ENCODE results near the gene HES1.

HES1 gene

DNA sequence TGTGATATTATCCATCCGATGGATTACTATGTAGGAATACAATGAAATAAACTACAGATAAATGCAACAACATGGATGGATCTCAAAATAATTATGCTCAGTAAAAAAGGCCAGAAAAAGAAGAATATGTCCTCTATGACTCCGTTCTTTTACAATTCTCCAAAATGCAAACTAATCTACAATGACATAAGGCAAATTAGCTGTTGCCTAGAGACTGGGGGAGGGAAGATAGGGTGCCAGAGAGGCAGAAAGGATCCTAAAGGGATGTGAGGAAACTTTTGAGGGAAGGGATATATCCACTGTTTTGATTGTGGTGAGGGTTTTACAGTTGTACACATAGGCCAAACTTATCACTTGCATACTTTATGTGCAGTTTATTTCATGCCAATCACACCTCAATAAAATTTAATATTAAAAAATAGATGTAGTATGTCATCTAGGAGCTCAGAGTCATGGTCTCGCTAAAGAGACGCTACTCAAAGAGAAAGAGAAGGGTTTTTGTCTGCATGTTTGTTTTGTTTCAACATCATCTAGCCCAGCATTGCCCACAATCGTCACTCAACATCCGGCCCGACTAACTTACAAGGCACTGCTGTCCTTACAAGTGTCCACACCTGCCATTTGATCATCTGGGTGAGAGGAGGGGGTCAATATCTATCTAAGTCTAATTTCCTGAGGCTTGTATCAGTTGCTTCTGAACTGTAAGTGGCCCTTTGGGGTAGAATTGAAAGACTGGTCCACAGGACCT lies 29.5 kb downstream of the HES1 start:
- DNase-seq (ENCODE audit: low read depth in 1 of 2, low spot score in 1 of 2) = no peak

DNA sequence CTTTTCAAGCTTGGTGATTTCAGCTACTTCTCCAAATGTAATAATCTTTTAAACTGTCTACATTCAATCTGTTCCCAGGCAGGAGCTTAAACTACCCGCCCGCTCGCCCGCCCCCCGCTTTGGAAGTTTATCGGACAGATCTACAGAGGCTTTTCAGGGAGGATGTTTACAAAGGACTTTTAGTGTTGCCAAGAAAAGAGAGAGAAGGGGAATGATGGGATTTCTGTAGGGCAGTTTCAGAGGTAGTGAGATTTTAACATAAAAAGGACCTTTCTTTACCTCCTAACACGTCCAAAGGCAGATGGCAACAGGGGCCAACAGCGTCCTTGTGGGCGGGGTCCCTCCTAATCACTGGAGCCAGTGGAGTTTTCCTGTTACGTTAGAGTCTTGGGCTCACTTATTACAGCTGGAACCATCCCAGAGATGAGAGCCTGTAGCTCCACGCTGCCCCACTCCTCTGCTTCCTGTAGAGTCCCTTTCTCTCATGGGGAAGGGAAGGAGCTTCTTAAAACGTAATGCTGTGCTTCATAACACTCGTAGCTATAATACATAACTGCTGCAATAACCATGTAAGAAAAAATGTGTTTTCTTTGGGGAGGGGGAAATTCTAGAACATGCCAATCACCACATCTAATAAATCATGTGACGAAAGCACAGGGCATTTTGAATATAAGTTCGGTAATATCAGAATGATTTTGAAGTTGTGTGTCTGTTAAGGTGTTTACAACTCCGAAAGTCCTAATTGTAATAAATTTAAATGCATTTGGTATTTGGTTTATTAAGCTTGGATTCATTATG lies 30.9 kb downstream of the HES1 start:
- no peak for DNase-seq (ENCODE audit: low read depth in 1 of 2, low spot score in 1 of 2)

DNA sequence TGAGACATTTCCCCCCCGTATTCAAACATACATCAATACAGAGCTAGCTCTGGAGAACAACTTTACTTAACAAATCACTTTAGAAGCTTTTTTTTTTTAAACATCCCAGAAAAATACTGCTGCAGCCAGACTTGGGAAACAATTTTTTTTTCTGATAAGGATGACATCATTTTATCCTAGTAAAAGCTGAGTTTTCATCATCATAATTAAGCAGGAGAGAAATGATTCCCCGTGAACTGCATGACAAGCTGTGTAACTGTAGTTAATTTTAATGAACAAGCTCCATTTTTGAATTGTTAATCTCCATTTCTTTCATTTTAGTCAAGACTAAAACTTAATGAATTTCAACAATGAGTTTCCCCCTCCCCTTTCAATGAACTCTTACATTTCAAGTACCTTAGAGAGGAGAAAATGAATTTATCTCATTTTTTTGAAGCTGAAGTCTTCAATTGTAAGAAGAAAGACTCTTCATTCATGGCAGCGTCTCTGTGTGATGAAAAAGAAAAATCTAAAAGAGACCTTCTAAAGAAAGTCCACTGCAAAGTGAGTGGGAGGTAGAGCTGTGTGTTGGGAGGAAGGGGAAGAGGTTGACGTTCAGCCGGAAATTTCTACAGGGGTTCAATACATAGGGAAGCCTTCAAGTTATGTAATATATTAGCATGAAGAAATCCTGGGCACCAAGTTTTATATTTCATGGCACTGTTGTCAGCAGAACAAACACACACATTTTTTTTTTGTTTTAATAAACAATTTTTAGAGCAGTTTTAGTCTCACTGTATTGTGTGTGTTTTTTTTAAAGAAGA lies 31.7 kb downstream of the HES1 start:
- DNase-seq (ENCODE audit: low read depth in 1 of 2, low spot score in 1 of 2) = no peak

DNA sequence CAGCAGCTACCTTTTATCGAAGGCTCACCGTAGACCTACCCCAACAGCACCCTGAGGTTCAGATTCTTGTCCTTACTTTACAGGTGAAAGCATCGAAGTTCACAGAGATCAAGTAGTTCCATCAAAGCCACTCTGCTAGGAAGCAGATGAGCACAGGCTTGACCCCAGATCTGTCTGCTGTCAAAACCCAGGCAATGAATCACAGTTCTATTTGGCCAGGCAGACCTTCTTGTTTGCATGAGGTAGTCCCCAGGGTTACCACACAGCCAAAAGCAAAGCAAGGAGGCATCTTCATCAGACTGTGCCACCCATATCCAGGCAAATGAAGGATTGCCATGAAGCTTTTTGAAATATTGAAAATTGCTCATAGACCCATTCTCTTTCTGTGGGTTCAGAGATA lies 33.0 kb downstream of the HES1 start:
- no peak for DNase-seq (ENCODE audit: low read depth in 1 of 2, low spot score in 1 of 2)

DNA sequence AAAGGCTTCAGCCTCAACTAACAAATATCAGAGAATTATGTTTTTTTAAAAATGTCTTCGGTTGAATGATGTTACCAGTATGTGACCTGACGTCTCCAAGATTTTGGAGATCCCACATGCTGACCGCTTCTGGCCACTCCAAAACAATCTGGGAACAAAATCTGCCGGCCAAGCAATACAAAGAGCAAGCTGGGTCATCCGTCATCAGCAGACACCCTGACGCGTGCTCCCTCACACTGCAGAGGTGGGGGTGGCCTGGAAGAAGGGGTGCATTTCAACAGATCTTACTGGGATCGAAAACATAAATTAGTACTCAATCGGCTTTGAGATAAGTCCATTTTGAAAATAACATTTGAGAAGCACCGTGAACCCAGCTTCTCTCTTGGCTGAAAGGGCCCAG lies 33.6 kb downstream of the HES1 start:
- DNase-seq (ENCODE audit: low read depth in 1 of 2, low spot score in 1 of 2) = no peak

DNA sequence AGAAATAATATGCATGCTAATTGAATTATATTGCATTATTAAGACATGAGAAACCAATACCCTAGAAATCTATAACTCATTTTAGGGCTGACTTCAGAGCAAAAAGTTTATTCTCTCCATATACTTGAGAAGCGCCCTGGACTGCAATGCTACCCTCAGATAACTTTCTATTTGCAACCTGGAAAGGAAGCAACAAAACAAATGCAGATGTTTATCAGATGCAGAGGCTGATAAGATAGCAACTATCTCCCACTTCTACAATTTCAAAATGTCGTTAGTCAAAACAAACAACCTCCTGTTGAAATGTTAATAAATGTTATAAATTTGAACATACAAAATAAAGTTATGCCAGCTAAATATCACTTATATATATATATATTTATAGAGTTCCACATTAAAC lies 34.8 kb downstream of the HES1 start:
- DNase-seq (ENCODE audit: low read depth in 1 of 2, low spot score in 1 of 2) = no peak

DNA sequence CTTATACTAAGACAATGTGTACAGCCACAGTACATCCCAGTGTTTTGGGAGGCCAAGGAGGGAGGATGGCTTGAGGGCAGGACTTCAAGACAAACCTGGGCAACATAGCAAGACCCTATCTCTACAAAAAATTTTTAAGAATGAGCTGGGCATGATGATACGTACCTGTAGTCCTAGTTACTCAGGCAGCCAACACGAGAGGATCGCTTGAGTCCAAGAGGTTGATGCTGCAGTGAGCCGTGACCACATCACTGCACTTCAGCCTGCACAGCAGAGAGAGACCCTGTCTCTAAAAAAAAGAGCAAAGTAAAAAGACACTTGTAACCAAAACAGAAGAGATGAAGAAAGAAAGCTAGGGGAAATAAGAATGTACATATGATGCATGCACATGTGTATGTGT lies 38.5 kb downstream of the HES1 start:
- no peak for DNase-seq (ENCODE audit: low read depth in 1 of 2, low spot score in 1 of 2)

DNA sequence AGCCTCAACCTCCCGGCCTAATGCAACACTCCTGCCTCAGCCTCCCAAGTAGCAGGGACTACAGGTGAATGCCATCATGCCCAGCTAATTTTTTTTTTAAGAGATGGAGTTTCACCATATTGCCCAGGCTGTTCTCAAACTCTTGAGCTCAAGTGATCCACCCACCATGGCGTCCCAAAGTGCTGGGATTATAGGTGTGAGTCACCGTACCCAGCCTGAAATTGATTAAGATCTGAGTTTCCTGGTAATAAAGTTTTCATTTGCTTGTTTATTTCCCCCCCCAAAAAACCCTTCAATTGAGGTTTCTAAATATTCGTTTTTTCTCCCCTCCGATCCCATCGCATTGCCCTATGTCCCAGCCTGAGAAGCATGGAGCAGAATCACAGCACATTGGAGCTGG lies 39.0 kb downstream of the HES1 start:
- DNase-seq (ENCODE audit: low read depth in 1 of 2, low spot score in 1 of 2) = no peak

DNA sequence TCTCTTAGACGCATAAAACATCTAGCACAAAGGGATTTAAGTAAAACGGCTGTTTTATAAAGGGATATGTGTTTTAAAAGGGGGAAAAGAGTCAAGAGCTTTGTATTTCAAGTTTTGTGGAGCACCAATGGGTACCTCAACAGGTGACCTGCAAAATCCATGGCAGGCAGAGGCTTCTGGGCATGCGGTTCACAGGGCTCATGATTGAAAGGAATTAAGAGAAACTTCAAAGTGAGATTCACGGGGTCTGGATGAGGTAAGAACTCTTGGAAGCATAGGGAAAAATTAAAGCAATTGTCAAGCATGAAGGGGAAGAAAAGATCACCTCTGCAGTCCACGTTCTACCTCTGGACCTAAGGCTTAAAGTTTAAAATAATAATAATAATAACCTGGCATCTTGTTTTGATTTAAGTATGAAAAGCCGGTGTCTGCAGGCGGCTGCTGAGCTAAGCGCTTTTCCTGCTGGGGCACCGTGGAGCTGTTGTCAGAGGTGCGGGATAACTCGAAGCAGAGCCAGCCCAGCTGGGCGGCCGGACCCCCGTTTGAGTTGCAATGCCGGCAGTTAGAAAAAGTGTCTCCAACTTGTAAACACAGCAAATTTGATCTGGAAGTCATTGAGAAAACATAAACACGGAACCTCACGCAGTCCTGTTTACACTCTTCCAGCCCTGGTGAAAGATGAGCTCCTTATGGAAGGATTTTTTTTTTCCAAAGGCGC lies 40.5 kb downstream of the HES1 start:
- DNase-seq (ENCODE audit: low read depth in 1 of 2, low spot score in 1 of 2) = no peak

DNA sequence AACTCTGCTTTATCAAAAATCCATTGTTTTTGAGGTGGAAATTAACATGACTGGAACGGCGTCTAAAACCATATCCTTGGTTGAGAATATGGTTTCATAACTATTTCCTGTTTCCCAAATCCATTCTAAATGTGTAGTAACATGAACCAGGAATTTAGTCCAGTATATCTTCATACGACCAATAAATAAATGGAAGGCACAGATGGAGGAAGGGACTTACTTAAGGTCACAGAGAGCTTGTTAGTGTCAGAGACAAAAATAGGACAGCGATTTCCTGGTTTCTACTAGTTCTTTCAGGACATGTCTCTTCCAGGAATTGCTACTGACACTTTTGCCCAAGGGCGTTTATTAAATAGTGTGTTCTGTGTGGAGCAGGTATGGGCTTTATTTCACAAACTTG lies 41.2 kb downstream of the HES1 start:
- no peak for DNase-seq (ENCODE audit: low read depth in 1 of 2, low spot score in 1 of 2)

DNA sequence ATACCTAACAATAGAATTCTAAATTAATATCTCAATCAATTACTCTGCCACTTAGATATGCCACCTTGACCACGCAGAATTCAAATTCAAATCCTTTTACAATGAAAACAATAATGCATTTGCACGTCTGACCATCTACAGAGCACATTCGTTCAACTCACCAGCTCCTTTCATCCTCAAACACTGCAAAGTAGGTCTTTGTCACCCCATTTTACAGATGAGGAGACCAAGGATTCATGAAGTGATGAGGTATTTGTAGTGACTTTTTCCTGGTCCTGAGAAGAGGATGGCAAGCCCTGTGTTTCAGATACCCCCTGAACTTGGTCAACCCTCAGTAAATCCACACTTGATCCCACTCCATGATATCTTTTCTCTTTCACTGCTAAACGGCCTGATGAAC lies 42.2 kb downstream of the HES1 start:
- DNase-seq (ENCODE audit: low read depth in 1 of 2, low spot score in 1 of 2) = no peak

DNA sequence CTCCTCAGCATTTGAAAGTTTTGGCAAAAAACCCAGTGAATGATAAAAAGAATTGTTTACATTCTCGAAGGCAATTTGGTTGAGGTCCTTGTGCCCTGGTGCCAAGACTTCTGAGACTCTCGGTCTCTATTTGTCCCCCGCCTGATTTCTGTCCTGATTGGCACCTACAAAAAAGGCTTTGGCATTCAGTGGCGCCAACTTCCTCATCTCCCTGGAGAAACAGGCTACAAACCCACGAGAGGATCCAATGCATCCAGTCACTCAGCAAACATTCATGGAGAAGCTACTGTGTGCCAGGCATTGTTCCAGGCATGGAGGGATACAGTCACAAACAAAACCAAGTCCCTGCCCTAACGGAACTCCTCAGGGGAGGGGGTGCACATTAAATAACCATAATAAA lies 42.7 kb downstream of the HES1 start:
- DNase-seq (ENCODE audit: low read depth in 1 of 2, low spot score in 1 of 2) = no peak

DNA sequence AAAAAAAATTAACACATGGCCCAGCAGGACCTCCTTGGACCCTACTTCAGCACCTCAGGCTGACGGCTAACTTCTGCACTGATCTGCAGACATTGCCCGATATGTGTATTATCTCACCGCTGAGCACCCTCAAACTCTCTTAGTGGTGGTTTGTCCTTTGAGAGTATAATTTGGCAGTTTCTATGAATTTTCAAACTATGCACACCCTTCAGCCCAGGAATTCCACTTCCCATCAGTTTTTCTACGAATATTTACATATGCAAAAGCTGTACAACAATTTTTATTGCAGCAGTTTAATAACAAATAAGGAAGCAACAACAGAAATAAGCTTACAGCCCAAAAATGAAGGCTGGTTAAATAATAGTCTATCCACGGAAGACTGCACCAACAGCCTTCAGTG lies 44.6 kb downstream of the HES1 start:
- DNase-seq (ENCODE audit: low read depth in 1 of 2, low spot score in 1 of 2) = no peak

DNA sequence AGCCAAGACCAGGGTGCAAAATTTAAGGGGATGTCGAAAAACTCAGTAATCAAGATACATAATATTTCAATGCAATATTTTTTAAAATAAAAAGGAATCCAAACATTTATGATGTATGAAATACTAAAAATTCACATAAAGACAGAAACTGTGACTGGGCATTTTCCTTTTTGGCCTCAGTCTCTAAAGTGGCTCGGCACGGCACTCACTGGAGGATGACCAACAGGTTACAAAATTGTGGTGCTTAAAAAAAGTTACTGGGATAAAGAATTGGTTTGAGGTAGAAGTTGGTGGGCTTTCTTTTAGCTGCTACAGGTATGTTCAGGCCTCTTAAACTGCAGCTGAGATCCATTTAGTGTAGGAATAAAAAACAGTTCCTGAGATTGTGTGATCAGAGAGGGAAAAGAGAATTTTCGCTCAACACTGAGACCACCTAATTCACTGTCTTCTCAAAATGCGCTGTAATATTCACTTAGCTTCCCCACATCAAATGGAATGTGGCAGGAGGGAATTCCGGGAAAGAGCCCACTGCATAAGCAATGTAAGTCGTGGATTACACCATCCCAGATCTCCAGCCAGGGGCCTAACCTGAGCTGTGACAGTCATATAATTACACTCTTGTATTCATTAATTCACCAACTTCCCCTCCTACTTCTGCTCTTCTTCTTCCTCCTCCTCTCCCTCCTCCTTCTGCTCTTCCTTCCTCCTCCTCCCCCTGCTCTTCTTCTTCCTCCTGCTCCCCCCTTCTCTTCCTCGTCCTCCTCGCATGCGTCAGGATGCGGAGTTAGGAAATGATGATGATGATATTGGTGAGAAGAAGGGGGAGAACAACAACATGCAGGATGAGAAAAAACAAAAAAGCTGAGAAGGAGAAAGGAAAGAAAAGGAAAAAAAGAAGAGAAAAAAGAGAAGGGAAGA lies 45.9 kb downstream of the HES1 start:
- DNase-seq (ENCODE audit: low read depth in 1 of 2, low spot score in 1 of 2) = no peak

DNA sequence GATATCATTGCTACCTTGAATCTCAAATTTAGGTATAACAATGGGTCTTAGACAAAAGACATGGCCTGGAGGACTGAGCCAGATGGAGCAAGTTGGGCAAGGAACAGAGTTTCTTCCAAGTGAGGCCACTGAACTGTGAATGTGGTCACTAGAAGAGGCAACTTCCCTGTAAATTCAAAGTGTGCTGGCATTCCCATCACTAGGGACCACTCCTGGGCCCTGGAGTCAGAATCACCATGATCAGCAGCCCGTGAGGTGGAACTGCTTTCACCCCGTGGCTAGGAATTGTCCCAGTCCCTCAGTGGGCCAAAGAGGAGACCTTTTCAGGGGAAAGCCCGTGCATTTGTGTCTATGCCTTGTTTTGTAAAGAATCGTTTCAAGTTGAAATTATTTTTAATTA lies 47.3 kb downstream of the HES1 start:
- no peak for DNase-seq (ENCODE audit: low read depth in 1 of 2, low spot score in 1 of 2)

DNA sequence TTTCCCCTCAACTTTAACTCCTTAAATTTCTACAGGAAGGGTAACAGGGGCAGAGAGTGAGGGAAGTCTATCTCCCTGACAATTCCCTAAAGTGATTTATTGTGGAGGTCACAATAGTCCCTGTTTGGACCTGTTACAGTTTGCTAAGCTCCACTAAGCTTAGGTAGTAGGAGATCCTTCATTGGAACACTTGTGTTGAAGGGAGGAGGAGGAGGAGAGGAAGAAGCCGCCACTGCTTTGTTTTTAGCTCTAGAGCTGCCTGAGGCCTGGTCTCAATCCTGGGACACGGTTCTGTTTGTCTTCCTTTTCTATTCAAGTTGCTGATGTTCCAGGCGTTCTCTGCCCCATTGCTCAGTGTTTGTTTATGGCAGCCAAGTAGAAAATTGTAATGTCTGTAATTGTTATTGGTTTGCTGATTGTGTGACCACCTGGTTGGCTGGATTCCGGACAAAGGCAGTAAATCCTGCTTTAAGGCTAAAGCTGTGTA lies 48.4 kb downstream of the HES1 start:
- no peak for DNase-seq (ENCODE audit: low read depth in 1 of 2, low spot score in 1 of 2)

DNA sequence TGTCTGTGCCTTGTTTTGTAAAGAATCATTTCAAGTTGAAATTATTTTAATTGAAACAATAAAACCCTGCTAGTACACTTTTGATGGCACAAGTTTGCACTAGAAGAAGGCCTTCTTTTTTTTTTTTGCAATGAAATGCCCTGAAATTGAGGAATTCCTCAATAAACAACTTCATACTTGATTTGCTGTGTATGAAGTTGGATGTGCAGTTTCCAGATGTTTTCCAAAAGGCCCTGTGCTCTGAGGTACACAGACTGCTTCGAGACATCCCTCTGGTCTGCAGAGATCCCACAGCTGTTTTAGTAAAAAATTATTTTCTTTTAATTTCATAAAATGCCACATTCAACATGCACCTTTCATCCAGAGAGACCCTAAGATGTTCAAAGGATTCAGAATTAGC lies 48.9 kb downstream of the HES1 start:
- no peak for DNase-seq (ENCODE audit: low read depth in 1 of 2, low spot score in 1 of 2)

DNA sequence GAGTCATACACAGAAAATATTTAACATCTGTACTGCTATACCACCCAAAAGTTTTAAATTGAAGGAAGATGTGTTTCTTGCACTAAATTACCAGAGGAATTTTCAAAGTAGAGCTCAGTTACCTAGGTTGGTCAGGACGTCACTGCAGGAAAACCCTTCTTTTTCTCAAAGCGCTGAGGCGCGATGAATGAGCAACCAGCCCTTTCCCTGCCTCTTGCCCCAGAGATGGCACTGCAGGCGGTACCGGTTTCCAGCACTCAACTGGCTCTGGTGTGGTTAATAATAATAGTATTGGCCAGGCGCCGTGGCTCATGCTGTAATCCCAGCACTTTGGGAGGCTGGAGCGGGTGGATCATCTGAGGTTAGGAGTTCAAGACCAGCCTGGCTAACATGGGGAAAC lies 49.3 kb downstream of the HES1 start:
- DNase-seq (ENCODE audit: low read depth in 1 of 2, low spot score in 1 of 2) = no peak

DNA sequence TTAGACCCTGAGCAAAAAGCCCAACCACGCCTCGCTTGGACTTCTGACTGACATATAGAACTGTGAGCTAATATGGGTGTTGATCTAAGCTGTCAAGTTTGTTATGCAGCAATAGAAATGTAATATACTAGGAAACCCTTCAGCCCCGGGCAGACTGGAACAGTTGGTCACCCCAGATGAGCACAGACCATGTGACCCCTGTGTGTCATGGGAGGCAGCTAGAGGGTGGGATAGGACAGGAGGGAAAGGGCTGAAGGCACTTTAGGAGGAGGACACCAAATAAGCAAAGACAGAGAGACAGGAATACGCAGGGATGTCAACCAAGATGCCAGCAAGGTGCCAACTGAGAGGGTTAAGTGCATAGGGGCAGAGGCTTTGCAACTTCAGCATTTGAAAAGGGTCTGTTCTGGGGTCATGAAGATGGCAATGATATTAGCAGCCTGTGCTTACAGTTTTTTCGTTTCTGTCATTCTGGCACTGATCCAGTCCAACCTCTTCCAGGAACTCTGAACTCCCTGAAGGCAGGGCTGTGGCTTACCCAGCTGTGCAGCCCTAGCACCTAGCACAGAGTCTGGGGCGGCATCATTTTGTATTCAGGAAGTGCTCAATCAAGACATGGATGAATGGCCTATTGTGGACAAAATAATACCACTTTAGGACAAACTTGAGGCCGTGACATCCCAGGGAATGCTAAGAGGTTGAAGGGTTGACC lies 51.4 kb downstream of the HES1 start:
- no peak for DNase-seq (ENCODE audit: low read depth in 1 of 2, low spot score in 1 of 2)

Data from activated CD4-positive, alpha-beta T cell treated with anti-CD3 and anti-CD28 coated beads, Interleukin-2, amount 50 U/mL, for 24 hours (primary cell).